ENCODE data around the gene P2RY4. TPM values are rescaled to one million over a fixed set of nuclear protein-coding genes. Genes with fewer than 3 reads are reported as not detected.

P2RY4 gene
- total and polyA plus RNA-seq, 8 donors: 0.09 to 0.32 (median 0.16) TPM; not detected in 4

GRCh38 chrX:70257423-70258288 lies 2.3 kb downstream of the P2RY4 start:
- Histone ChIP-seq H3K36me3 (no peaks in the 10 kb centered on the region), H3K9me3 (no peaks in the 10 kb centered on the region), H3K4me1 (no peaks in the 10 kb centered on the region), H3K27ac (no peak overlapping the region), H3K4me3 (no peak overlapping the region), H3K27me3 (peaks cover 0 to 3% (median 0%) of the 10 kb centered on the region in 4 donors)
- ATAC-seq (no peak), DNase-seq (no peak), FAIRE-seq (no peak)
- no peak for TF ChIP-seq CTCF (IDR thresholded peaks at IDR 0.05)
- intact Hi-C loops (cut with DNase I): no loop called here
- WGBS, 2 donors: 55 to 84% methylated on average over 5 of the region's 5 CpGs

GRCh38 chrX:70255452-70255851 lies 4.6 kb downstream of the P2RY4 start:
- no peaks in the 10 kb centered on the region for H3K36me3 ChIP-seq
- peaks cover 0 to 14% (median 0%) of the 10 kb centered on the region in 4 donors for H3K27me3 ChIP-seq
- ATAC-seq (no peak), FAIRE-seq (peak; percentile 45), DNase-seq (no peak)
- WGBS, 2 donors: 88 to 91% methylated on average over 2 of the region's 2 CpGs
- no peaks in the 10 kb centered on the region for H3K4me1 ChIP-seq
- TF ChIP-seq CTCF (IDR thresholded peaks at IDR 0.05): no peak
- intact Hi-C loops (cut with DNase I): no loop called here
- H3K27ac ChIP-seq: no peak overlapping the region
- no peak overlapping the region for H3K4me3 ChIP-seq
- H3K9me3 ChIP-seq: no peaks in the 10 kb centered on the region

GRCh38 chrX:70254909-70255308 lies 5.1 kb downstream of the P2RY4 start:
- H3K36me3 ChIP-seq: no peaks in the 10 kb centered on the region
- ATAC-seq (no peak), FAIRE-seq (no peak), DNase-seq (no peak)
- WGBS, 2 donors: 87 to 96% methylated on average over 3 of the region's 3 CpGs
- no peaks in the 10 kb centered on the region for H3K4me1 ChIP-seq
- no peak overlapping the region for H3K4me3 ChIP-seq
- no peak for TF ChIP-seq CTCF (IDR thresholded peaks at IDR 0.05)
- H3K27ac ChIP-seq: no peak overlapping the region
- intact Hi-C loops (cut with DNase I): no loop called here
- no peaks in the 10 kb centered on the region for H3K9me3 ChIP-seq
- H3K27me3 ChIP-seq: peaks cover 0 to 14% (median 0%) of the 10 kb centered on the region in 4 donors

- H3K27me3 ChIP-seq: peaks cover 0 to 14% (median 0%) of the 10 kb centered on the region in 4 donors
- H3K27ac ChIP-seq: no peak overlapping the region
- DNase-seq (no peak), ATAC-seq (no peak), FAIRE-seq (no peak)
- intact Hi-C loops (cut with DNase I): no loop called here
- no peak overlapping the region for H3K4me3 ChIP-seq
- no peaks in the 10 kb centered on the region for H3K36me3 ChIP-seq
- no peak for TF ChIP-seq CTCF (IDR thresholded peaks at IDR 0.05)
- no peaks in the 10 kb centered on the region for H3K4me1 ChIP-seq
- no peaks in the 10 kb centered on the region for H3K9me3 ChIP-seq
- WGBS, 2 donors: 82 to 91% methylated on average over 1 of the region's 1 CpG
Measured at GRCh38 chrX:70254063-70254400, 6.0 kb downstream of the P2RY4 start.

- H3K9me3 ChIP-seq: no peaks in the 10 kb centered on the region
- no peak overlapping the region for H3K4me3 ChIP-seq
- no peak for DNase-seq
- H3K27me3 ChIP-seq: peaks cover 0 to 14% (median 0%) of the 10 kb centered on the region in 4 donors
- H3K36me3 ChIP-seq: no peaks in the 10 kb centered on the region
- no peak for ATAC-seq
- H3K4me1 ChIP-seq: no peaks in the 10 kb centered on the region
- no peak overlapping the region for H3K27ac ChIP-seq
- no peak for TF ChIP-seq CTCF (IDR thresholded peaks at IDR 0.05)
- intact Hi-C loops (cut with DNase I): no loop called here
- 77 to 84% methylated on average over 3 of the region's 3 CpGs for WGBS, 2 donors
- FAIRE-seq: no peak
Measured at GRCh38 chrX:70253377-70254062, 6.5 kb downstream of the P2RY4 start.
